ENCODE data around the gene ANKRD62.

ANKRD62 gene

DNA sequence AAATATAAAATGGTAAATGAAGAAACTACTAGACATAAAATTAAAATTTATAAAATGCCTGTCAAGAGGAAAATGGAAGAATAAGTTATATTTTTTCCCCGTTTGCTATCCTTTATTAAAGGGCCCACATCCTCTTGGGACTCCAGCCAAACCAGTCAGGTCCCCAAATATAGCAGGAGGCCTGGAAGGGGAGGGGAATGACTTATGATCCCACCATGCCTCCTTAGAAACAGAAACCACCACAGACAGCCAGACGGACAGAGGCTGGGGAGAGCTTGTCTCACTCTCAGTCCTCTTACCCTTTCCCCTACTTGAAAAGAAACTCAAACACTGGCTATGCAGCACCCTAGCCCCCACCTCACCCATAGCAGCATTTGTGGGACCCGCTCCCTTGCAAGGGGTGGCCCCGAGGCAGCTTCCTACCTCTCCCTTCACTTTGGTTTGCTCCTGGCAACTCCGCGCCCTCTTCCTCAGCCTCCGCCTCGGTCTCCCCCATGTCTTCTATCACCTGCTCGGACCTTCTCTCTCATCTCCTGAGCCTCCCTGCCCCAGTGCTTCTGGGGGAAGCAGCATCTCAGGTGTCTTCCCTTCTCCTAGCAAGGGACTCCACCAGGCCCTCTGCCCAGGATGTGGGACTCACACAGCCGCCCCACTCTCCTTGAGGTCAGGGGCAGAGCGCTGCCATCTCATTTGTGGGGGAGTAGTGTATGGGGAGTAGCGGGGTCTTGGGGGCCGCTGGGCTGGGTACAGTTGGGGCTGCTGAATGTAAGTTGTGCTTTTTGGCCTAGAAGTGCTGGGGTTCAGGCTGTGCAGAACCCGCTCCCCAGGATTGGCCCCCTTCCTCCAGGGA lies 37.4 kb upstream of the ANKRD62 start:
- WGBS = 84% methylated on average over 13 of the region's 14 CpGs
- Histone ChIP-seq H3K9ac (ENCODE audit: low read depth, low read length) (no peak overlapping the region), H3K4me1 (ENCODE audit: insufficient read depth, low read length) (no peaks in the 10 kb centered on the region; the same call in 1 of the 2 replicates), H3K9me3 (ENCODE audit: insufficient read depth, low read depth, low read length) (no peaks in the 10 kb centered on the region), H3K4me3 (ENCODE audit: low read length) (no peak overlapping the region), H3K27ac (ENCODE audit: low read depth, low read length) (no peak overlapping the region), H3K27me3 (ENCODE audit: insufficient read depth, low read length) (no peaks in the 10 kb centered on the region), H3K36me3 (ENCODE audit: insufficient read depth, low read length) (no peaks in the 10 kb centered on the region)

DNA sequence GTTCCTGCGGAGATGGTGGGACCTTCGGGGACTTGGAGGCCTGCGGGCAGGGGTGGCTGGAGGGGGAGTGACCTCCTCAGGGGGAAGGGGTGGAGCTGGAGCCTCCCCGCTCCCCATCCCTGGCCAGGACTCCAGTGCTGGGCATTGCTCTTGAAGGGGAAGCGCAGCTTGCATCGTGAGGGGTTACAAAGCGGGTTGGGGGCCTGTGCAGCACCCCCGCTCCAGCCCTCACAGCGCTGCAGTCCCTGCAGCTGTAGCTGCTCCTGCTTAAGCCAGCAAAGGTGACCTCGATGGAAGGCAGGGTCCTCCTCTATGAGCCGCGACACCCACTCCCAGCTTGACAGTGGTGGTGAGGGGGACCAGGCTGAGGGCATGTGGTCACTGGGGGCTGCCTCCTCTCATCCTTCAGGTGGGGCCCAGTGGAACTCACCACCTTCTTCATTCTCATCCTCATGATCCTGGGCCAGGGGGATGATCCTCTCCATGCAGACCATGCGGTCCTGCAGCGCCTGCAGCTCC lies 36.7 kb upstream of the ANKRD62 start:
- no peak overlapping the region for H3K9ac ChIP-seq (ENCODE audit: low read depth, low read length)
- no peaks in the 10 kb centered on the region for H3K36me3 ChIP-seq (ENCODE audit: insufficient read depth, low read length)
- H3K4me3 ChIP-seq (ENCODE audit: low read length) = no peak overlapping the region
- 87% methylated on average over 14 of the region's 14 CpGs for WGBS
- no peak overlapping the region for H3K27ac ChIP-seq (ENCODE audit: low read depth, low read length)
- H3K4me1 ChIP-seq (ENCODE audit: insufficient read depth, low read length) = no peaks in the 10 kb centered on the region
- H3K9me3 ChIP-seq (ENCODE audit: insufficient read depth, low read depth, low read length) = no peaks in the 10 kb centered on the region
- no peaks in the 10 kb centered on the region for H3K27me3 ChIP-seq (ENCODE audit: insufficient read depth, low read length)

DNA sequence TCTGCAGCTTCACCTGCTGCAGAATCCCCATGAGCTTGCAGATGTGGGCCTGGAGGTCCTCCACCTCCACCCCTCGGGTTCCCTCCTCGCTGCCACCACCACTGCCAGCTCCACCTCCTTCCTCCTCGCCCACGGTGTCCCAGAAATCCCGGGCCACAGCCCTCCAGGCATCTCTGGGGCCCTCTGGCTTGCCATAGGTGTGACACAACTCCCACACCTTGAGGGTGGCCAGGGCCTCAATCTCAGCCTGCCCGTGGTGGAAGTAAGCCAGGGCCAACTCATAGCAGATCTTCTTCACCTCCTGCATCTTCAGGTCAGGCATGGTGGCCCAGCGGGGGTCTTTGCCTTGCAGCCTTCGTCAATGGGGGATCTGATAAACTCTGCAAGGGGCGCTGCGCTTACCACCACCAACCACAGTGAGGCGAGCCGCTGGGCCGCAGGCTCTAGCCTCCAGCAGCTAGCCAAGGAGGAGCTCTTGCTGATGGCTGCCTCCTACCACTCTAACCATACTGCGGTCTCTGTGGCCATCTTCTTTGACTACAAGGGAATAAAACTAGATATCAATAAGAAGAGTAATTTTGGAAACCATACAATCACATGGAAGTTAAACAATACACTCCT lies 36.1 kb upstream of the ANKRD62 start:
- 78% methylated on average over 13 of the region's 14 CpGs for WGBS
- Histone ChIP-seq H3K27ac (ENCODE audit: low read depth, low read length) (no peak overlapping the region), H3K4me1 (ENCODE audit: insufficient read depth, low read length) (no peaks in the 10 kb centered on the region), H3K4me3 (ENCODE audit: low read length) (no peak overlapping the region), H3K9me3 (ENCODE audit: insufficient read depth, low read depth, low read length) (no peaks in the 10 kb centered on the region), H3K36me3 (ENCODE audit: insufficient read depth, low read length) (no peaks in the 10 kb centered on the region), H3K9ac (ENCODE audit: low read depth, low read length) (no peak overlapping the region), H3K27me3 (ENCODE audit: insufficient read depth, low read length) (no peaks in the 10 kb centered on the region)

DNA sequence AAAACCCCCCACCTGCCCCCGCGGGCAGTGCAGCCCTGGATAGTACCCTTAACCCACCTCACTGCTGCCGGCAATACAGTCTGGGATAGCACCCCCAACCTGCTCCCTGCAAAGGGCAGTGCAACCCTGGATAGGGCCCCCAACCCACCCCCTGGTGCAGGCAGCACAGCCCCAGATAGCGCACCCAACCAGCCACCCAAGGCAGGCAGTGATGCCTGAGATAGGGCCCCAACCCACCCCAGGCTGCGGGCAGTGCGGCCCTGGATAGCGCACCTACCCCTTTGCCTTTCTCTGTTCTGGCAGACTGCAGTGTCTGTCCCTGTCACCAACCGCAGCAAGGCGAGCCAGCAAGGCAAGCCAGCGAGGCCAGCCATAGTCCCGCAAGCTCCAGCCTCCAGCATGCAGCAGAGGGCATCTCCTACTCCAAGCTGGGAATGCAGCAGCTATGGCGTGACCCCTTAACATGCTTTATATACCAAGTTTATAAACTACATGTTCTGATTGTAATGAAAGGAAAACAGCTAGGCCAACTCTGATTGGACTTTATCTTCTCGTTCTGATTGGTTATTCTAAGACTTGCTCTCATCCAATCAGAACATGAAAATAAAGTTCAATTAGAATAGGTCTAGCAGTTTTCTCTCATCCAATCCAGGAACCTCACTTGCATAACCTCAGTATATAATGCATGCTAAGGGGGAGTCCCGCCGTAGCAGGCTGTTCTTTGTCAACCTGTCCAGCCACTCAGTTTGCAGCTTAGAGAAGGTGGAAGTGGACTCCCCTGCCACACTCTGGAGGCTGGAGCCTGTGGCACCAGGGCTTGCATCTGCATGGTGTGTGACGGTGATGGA lies 34.1 kb upstream of the ANKRD62 start:
- no peak overlapping the region for H3K27ac ChIP-seq (ENCODE audit: low read depth, low read length)
- 91% methylated on average over 16 of the region's 16 CpGs for WGBS
- no peaks in the 10 kb centered on the region for H3K27me3 ChIP-seq (ENCODE audit: insufficient read depth, low read length)
- H3K4me3 ChIP-seq (ENCODE audit: low read length) = no peak overlapping the region
- no peaks in the 10 kb centered on the region for H3K9me3 ChIP-seq (ENCODE audit: insufficient read depth, low read depth, low read length)
- no peaks in the 10 kb centered on the region for H3K36me3 ChIP-seq (ENCODE audit: insufficient read depth, low read length)
- no peaks in the 10 kb centered on the region for H3K4me1 ChIP-seq (ENCODE audit: insufficient read depth, low read length)
- H3K9ac ChIP-seq (ENCODE audit: low read depth, low read length) = no peak overlapping the region

DNA sequence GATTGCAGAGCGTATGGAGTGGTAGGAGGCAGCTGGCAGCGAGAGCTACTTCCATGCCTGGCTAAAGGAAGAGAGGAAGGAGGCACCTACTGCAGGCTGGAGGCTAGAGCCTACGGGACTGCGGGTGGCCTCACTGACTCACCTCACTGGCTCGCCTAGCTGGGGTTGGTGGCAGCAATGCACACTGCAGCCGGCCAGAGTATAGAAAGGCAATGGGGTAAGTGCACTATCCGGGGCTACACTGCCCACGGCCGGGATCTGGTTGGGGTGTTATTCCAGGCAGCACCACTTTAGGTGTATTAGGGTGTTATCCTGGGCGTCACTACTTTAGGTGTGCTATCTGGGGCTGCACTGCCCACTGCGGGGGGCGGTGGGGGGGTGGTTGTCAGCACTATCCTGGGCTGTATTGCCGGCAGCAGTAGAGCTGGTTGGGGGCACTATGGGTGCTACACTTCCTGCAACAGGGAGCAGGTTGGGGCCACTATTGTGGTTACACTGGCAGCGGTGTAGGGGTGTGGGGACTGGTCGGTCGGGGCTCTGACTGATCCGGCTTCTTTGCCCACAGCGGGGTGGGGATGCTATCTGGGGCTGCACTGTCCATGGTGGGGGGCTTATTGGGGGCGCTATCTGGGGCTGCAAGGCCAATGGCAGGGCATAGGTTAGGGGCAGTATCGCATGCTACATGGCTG lies 33.3 kb upstream of the ANKRD62 start:
- Histone ChIP-seq H3K36me3 (ENCODE audit: insufficient read depth, low read length) (no peaks in the 10 kb centered on the region), H3K4me3 (ENCODE audit: low read length) (no peak overlapping the region), H3K27me3 (ENCODE audit: insufficient read depth, low read length) (no peaks in the 10 kb centered on the region), H3K9ac (ENCODE audit: low read depth, low read length) (no peak overlapping the region), H3K4me1 (ENCODE audit: insufficient read depth, low read length) (no peaks in the 10 kb centered on the region), H3K27ac (ENCODE audit: low read depth, low read length) (no peak overlapping the region), H3K9me3 (ENCODE audit: insufficient read depth, low read depth, low read length) (no peaks in the 10 kb centered on the region)
- WGBS = 83% methylated on average over 20 of the region's 20 CpGs

DNA sequence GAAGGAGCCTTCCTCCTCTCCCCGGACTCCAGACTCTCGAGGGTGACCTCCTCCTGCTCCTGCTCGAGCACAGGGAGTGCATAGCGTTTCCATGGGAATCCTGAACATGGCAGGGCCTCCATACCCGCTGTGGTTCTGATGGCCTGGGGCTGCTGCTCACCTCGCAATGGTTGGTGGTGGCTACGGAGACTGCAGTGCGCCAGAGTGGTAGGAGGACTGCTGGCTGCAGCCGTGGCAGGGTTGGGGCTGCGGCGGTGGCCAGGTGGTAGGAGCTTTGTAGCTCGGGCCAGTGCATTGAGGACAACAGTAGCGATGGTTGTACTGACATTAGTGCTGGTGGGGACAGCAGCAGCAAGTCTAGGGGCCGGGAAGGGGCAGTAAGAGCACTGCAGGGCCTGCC lies 32.0 kb upstream of the ANKRD62 start:
- Histone ChIP-seq H3K9me3 (ENCODE audit: insufficient read depth, low read depth, low read length) (no peaks in the 10 kb centered on the region), H3K4me3 (ENCODE audit: low read length) (no peak overlapping the region), H3K27ac (ENCODE audit: low read depth, low read length) (no peak overlapping the region), H3K4me1 (ENCODE audit: insufficient read depth, low read length) (no peaks in the 10 kb centered on the region), H3K27me3 (ENCODE audit: insufficient read depth, low read length) (no peaks in the 10 kb centered on the region), H3K36me3 (ENCODE audit: insufficient read depth, low read length) (no peaks in the 10 kb centered on the region), H3K9ac (ENCODE audit: low read depth, low read length) (no peak overlapping the region)
- WGBS = 90% methylated on average over 14 of the region's 14 CpGs

DNA sequence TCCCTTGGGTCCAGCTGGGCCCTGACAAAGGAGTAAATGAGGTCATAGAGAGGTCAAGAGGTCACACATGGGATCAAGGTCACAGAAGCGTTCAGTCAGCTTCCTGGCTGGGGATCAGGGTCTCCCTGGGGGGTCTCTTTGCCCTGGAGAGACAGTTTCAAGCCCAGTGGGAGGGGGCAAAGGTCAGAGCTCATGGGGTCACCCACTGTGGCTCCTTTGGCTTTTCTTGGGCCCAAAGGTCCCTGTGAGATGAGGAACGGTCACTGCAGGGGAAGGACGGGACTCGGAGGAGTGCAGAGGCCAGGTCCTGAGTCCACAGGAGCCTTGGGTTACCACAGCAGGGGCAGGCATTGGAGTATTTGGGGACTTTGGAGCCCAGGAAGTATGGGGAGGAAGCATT lies 30.7 kb upstream of the ANKRD62 start:
- H3K9me3 ChIP-seq (ENCODE audit: insufficient read depth, low read depth, low read length) = no peaks in the 10 kb centered on the region
- H3K9ac ChIP-seq (ENCODE audit: low read depth, low read length) = no peak overlapping the region
- no peaks in the 10 kb centered on the region for H3K36me3 ChIP-seq (ENCODE audit: insufficient read depth, low read length)
- no peak overlapping the region for H3K27ac ChIP-seq (ENCODE audit: low read depth, low read length)
- H3K27me3 ChIP-seq (ENCODE audit: insufficient read depth, low read length) = no peaks in the 10 kb centered on the region
- no peak overlapping the region for H3K4me3 ChIP-seq (ENCODE audit: low read length)
- 73% methylated on average over 4 of the region's 4 CpGs for WGBS
- no peaks in the 10 kb centered on the region for H3K4me1 ChIP-seq (ENCODE audit: insufficient read depth, low read length)

DNA sequence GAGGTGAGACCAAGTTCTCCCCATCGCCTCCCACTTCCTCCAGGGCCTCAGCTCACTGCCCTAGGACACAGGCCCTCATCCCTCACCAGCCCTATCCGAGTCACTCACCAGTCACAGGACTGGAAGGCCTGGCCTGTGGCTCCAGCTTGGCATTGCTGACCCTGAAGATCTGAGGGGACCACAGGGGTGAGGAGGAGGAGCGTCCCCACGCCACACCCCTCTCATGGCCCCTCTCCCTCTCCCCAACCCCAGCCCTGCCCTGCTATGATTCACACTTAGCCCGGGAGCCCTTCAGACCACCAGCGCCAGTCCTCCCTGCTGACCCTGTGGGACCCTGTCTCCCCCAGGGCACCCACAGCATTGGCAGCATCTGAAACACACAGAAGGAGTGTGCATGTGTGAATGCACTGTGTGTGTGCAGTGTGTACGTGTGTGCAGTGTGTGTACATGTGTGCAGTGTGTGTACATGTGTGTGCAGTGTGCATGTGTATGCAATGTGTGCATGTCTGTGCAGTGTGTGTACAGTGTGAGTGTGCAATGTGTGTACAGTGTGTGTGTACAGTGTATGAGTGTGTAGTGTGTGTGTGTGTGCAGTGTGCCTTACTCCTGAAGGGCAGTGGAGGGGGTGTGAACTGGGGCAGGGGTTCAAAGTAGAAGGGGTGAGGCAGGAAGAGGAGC lies 29.4 kb upstream of the ANKRD62 start:
- no peak overlapping the region for H3K27ac ChIP-seq (ENCODE audit: low read depth, low read length)
- no peaks in the 10 kb centered on the region for H3K9me3 ChIP-seq (ENCODE audit: insufficient read depth, low read depth, low read length)
- H3K9ac ChIP-seq (ENCODE audit: low read depth, low read length) = no peak overlapping the region
- no peaks in the 10 kb centered on the region for H3K27me3 ChIP-seq (ENCODE audit: insufficient read depth, low read length)
- 92% methylated on average over 7 of the region's 7 CpGs for WGBS
- H3K4me3 ChIP-seq (ENCODE audit: low read length) = no peak overlapping the region
- H3K4me1 ChIP-seq (ENCODE audit: insufficient read depth, low read length) = no peaks in the 10 kb centered on the region
- no peaks in the 10 kb centered on the region for H3K36me3 ChIP-seq (ENCODE audit: insufficient read depth, low read length)

DNA sequence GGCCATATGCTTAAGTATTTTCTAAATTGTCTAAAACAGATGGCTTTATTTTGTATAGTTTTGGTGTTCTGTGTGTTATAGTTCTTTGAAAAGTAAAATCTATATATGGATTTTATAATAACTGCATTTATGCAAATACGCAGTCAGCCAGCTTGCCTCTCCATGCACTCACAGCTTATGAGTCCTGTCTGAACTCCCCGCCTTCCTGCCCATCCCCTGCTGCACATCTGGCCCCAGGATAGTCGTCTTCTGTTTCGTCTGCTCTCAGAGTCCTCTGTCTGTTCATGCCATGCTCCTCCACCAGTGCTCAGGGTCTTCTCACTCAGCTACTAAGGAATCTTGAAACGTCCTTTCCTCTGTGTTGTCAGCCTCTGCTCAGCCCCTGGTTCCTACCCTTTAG lies 28.2 kb upstream of the ANKRD62 start:
- Histone ChIP-seq H3K9me3 (ENCODE audit: insufficient read depth, low read depth, low read length) (no peaks in the 10 kb centered on the region), H3K4me1 (ENCODE audit: insufficient read depth, low read length) (no peaks in the 10 kb centered on the region), H3K36me3 (ENCODE audit: insufficient read depth, low read length) (no peaks in the 10 kb centered on the region), H3K27me3 (ENCODE audit: insufficient read depth, low read length) (no peaks in the 10 kb centered on the region), H3K27ac (ENCODE audit: low read depth, low read length) (no peak overlapping the region), H3K9ac (ENCODE audit: low read depth, low read length) (no peak overlapping the region), H3K4me3 (ENCODE audit: low read length) (no peak overlapping the region)
- WGBS = 83% methylated on average over 5 of the region's 5 CpGs

DNA sequence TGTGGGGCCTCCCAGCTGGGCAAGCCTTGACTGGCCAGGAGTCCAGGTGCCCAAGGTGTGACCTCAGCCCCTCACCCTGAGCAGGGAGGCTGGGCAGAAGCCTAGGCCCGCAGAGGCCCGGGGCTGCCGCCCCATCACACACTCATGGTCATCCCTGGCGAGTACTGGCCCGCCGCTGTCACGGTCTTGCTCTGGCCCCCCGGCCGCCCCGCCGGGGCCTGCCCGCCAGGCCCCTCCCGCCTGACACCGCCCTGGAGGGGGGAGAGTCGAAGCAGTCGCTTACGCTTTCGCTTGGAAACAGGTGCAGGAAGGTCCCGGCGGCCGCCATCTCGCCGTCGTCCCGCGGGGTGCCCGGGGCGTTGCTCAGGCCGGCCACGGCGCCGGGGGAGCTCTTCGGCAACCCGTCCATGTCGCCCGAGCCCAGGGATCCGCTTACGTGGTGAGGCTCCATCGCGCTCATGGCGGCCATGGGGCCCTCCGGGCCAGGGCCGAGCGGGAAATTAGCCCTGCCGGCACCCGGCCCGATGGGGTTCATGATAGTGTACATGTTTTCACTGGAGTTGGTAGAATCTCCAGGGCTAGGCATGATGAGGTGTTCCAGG lies 26.6 kb upstream of the ANKRD62 start:
- Histone ChIP-seq H3K9me3 (ENCODE audit: insufficient read depth, low read depth, low read length) (no peaks in the 10 kb centered on the region), H3K27me3 (ENCODE audit: insufficient read depth, low read length) (no peaks in the 10 kb centered on the region), H3K27ac (ENCODE audit: low read depth, low read length) (no peak overlapping the region), H3K9ac (ENCODE audit: low read depth, low read length) (no peak overlapping the region), H3K4me3 (ENCODE audit: low read length) (no peak overlapping the region), H3K4me1 (ENCODE audit: insufficient read depth, low read length) (no peaks in the 10 kb centered on the region), H3K36me3 (ENCODE audit: insufficient read depth, low read length) (no peaks in the 10 kb centered on the region)
- WGBS = 96% methylated on average over 47 of the region's 47 CpGs

Data from HUES64 (cell line).